Measurements from ENCODE around the gene DCLRE1A.

DCLRE1A gene

GRCh38 chr10:113788604-113789083 is 65.2 kb downstream of the DCLRE1A start:
- no peak for DNase-seq (ENCODE audit: low spot score)
